Fibroblast of skin of left quadriceps (primary cell): ENCODE data around the gene HERC6.
"Not testable (repeated sequence)": the region's sequence is repeated elsewhere in the genome, so short reads cannot be mapped to it uniquely, and the experiment has no call there.

Source experiments
- DNase-seq, 2 experiments: peaks; one replicate each; pipeline ENCODE4 v3.0.0-alpha.2; 2013; ENCODE audit warnings: low read depth in 2 of 2

HERC6 gene

GRCh38 chr4:88390128-88390527, 11.5 kb downstream of the HERC6 start:
- DNase-seq = no peak

GRCh38 chr4:88391703-88392102, 13.1 kb downstream of the HERC6 start:
- no peak for DNase-seq

GRCh38 chr4:88396681-88397080, 18.0 kb downstream of the HERC6 start:
- DNase-seq = no peak

GRCh38 chr4:88398381-88398780, 19.7 kb downstream of the HERC6 start:
- DNase-seq = no peak

- no peak for DNase-seq
These were observed 30.6 kb downstream of the HERC6 start for GRCh38 chr4:88409206-88409605.

GRCh38 chr4:88409789-88410188, 31.1 kb downstream of the HERC6 start:
- no peak for DNase-seq

- no peak for DNase-seq
These were observed 32.9 kb downstream of the HERC6 start for GRCh38 chr4:88411491-88412096.

GRCh38 chr4:88413801-88414200, 35.1 kb downstream of the HERC6 start:
- no peak for DNase-seq

- DNase-seq = no peak
These were observed 36.1 kb downstream of the HERC6 start for GRCh38 chr4:88414755-88415154.

GRCh38 chr4:88415982-88416381, 37.3 kb downstream of the HERC6 start:
- DNase-seq = no peak

- no peak for DNase-seq
These were observed 39.8 kb downstream of the HERC6 start for GRCh38 chr4:88418411-88418810.

- no peak for DNase-seq
These were observed 41.2 kb downstream of the HERC6 start for GRCh38 chr4:88419874-88420273.

- no peak for DNase-seq
These were observed 42.2 kb downstream of the HERC6 start for GRCh38 chr4:88420844-88421243.

- no peak for DNase-seq
These were observed 43.8 kb downstream of the HERC6 start for GRCh38 chr4:88422403-88422802.

GRCh38 chr4:88429401-88429800, 50.7 kb downstream of the HERC6 start:
- no peak for DNase-seq

GRCh38 chr4:88435987-88436693, 57.5 kb downstream of the HERC6 start:
- no peak for DNase-seq

GRCh38 chr4:88437873-88438272, 59.2 kb downstream of the HERC6 start:
- not testable (repeated sequence) for DNase-seq

GRCh38 chr4:88439161-88439760, 60.6 kb downstream of the HERC6 start:
- no peak for DNase-seq

GRCh38 chr4:88440146-88440545, 61.5 kb downstream of the HERC6 start:
- DNase-seq = no peak

- no peak for DNase-seq
These were observed 63.0 kb downstream of the HERC6 start for GRCh38 chr4:88441696-88442095.

- no peak for DNase-seq
These were observed 64.1 kb downstream of the HERC6 start for GRCh38 chr4:88442689-88443191.

GRCh38 chr4:88443486-88443885, 64.8 kb downstream of the HERC6 start:
- no peak for DNase-seq

- DNase-seq = no peak
These were observed 66.6 kb downstream of the HERC6 start for GRCh38 chr4:88445252-88445651.
